A549 (cell line): ENCODE results near the gene KLC3. TPM values are rescaled to one million over a fixed set of nuclear protein-coding genes. Genes with fewer than 3 reads are reported as not detected.

Source experiments
- ATAC-seq, 2 experiments: fragments of 200-7000 bp in 1 of 2; fragments of >200 bp in 1 of 2; cut with Nextera tagmentation in 1 of 2; cut with Tn5 transposase in 1 of 2; 3 replicates each; pipeline versions ENCODE4 v1.8.0 to v1.9.1; 2018 to 2020; ENCODE audit warnings: mild to moderate bottlenecking in 1 of 2, moderate library complexity in 1 of 2
- CTCF ChIA-PET: fragments of 300-600 bp; sonication (Branson Sonifier 250); formaldehyde crosslinking; extraction: SDS; loops from one replicate; lab custom pipeline; 2021; ENCODE audit warnings: antibody characterized with exemption, inconsistent platforms; lab: Yijun Ruan, JAX
- POLR2A ChIA-PET: fragments of 350-600 bp; formaldehyde crosslinking; extraction: SDS; loops from one replicate; lab custom pipeline; 2021; ENCODE audit warnings: antibody characterized with exemption, inconsistent platforms; lab: Yijun Ruan, JAX
- DNase-seq, 2 experiments: peaks; one replicate each; pipeline versions ENCODE4 v3.0.0 to v3.0.0-alpha.2; 2011 to 2016; ENCODE audit warnings: low read depth in 1 of 2, low spot score in 1 of 2
- FAIRE-seq: peaks from 2 replicates; lab custom pipeline; 2011; peaks lifted over from hg19 to GRCh38; lab: Jason Lieb, UNC
- H3K27ac ChIP-seq, 2 experiments: fragments of >200 bp; sonication (Bioruptor Twin); formaldehyde crosslinking; 3 replicates each; pipeline ENCODE4 v1.5.1; 2016 to 2017
- H3K4me1 ChIP-seq: fragments of >200 bp; sonication (Bioruptor Twin); formaldehyde crosslinking; 3 replicates; pipeline ENCODE4 v1.6.1; 2016
- H3K4me2 ChIP-seq: fragments of >200 bp; sonication (Bioruptor Twin); formaldehyde crosslinking; 3 replicates; pipeline ENCODE4 v1.6.1; 2016
- H3K4me3 ChIP-seq: fragments of >200 bp; sonication (Bioruptor Twin); formaldehyde crosslinking; 3 replicates; pipeline ENCODE4 v1.5.1; 2016
- H3K9me3 ChIP-seq: fragments of >200 bp; sonication (Bioruptor Twin); formaldehyde crosslinking; 3 replicates; pipeline ENCODE4 v1.6.1; 2016
- BHLHE40 ChIP-seq: IDR thresholded peaks from 2 replicates; pipeline ENCODE4 v1.6.1; 2012; ENCODE audit warnings: low read depth, low read length, inconsistent platforms
- CBX2 ChIP-seq: fragments of 200-600 bp; sonication (generic); IDR thresholded peaks from 2 replicates; pipeline ENCODE4 v1.6.1; 2016; ENCODE audit warnings: low read depth, mild to moderate bottlenecking, borderline replicate concordance
- FOSB ChIP-seq: fragments of 250-450 bp; sonication (Bioruptor Pico); IDR thresholded peaks from 2 replicates; pipeline ENCODE4 v1.5.0; 2020; ENCODE audit warnings: mild to moderate bottlenecking, moderate library complexity
- FOSL2 ChIP-seq, 2 experiments: fragments of 450-650 bp in 1 of 2; fragments of >200 bp in 1 of 2; sonication (Bioruptor Twin) in 1 of 2; formaldehyde crosslinking; IDR thresholded peaks; 2 replicates each; pipeline versions ENCODE4 v1.5.0 to v1.6.1; 2016 to 2020; ENCODE audit warnings: mild to moderate bottlenecking in 1 of 2, moderate library complexity in 1 of 2
- GATA3 ChIP-seq: IDR thresholded peaks from 2 replicates; pipeline ENCODE4 v1.6.1; 2012; ENCODE audit warnings: borderline replicate concordance
- HEYL ChIP-seq: fragments of 250-450 bp; sonication (Bioruptor Pico); IDR thresholded peaks from 2 replicates; pipeline ENCODE4 v1.8.0; 2021; ENCODE audit warnings: mild to moderate bottlenecking, moderate library complexity
- HOXB13 ChIP-seq: fragments of 250-450 bp; sonication (Bioruptor Pico); IDR thresholded peaks from 2 replicates; pipeline ENCODE4 v1.5.0; 2020; ENCODE audit warnings: low read depth, mild to moderate bottlenecking, moderate library complexity
- JUN ChIP-seq, 2 experiments: fragments of >200 bp; sonication (Bioruptor Twin); formaldehyde crosslinking; IDR thresholded peaks; 2 replicates in 1 of 2; 3 replicates in 1 of 2; pipeline ENCODE4 v1.6.1; 2016 to 2017
- JUNB ChIP-seq: fragments of >200 bp; sonication (Bioruptor Twin); formaldehyde crosslinking; IDR thresholded peaks from 2 replicates; pipeline ENCODE4 v1.6.1; 2016
- MAZ ChIP-seq: fragments of 150-350 bp; IDR thresholded peaks from 2 replicates; pipeline ENCODE4 v1.6.1; 2014; ENCODE audit warnings: antibody characterized with exemption, low read depth, low read length, borderline replicate concordance
- NR3C1 ChIP-seq: fragments of >200 bp; sonication (Bioruptor Twin); formaldehyde crosslinking; IDR thresholded peaks from 3 replicates; pipeline ENCODE4 v1.6.1; 2017
- POLR2AphosphoS2 ChIP-seq: conservative IDR thresholded peaks from 2 replicates; pipeline ENCODE4 v1.6.1; 2012; ENCODE audit warnings: low read length, improper control_type of control experiment, inconsistent platforms
- RARB ChIP-seq: fragments of 250-450 bp; sonication (Bioruptor Pico); IDR thresholded peaks from 2 replicates; pipeline ENCODE4 v1.8.0; 2021; ENCODE audit warnings: mild to moderate bottlenecking, moderate library complexity
- SMC3 ChIP-seq: fragments of >200 bp; sonication (Bioruptor Twin); formaldehyde crosslinking; IDR thresholded peaks from 3 replicates; pipeline ENCODE4 v1.6.1; 2018; ENCODE audit warnings: inconsistent platforms
- SREBF2 ChIP-seq: fragments of 450-650 bp; IDR thresholded peaks from 2 replicates; pipeline ENCODE4 v1.6.1; 2014; ENCODE audit warnings: mild to moderate bottlenecking, moderate library complexity
- ZC3H11A ChIP-seq: fragments of 450-650 bp; IDR thresholded peaks from 2 replicates; pipeline ENCODE4 v1.6.1; 2014; ENCODE audit warnings: antibody characterized with exemption, mild to moderate bottlenecking
- WGBS: methylation state at CpG from one replicate; pipeline ENCODE4 v1.1.6; 2017; ENCODE audit errors: missing lambda C conversion rate; 5-methylcytosine and 5-hydroxymethylcytosine counted together
- polyA plus RNA-seq, 4 experiments: library from polyadenylated mRNA; depleted of rRNA in 3 of 4; stranded (reverse); fragments of >200 nt; fragmentation: RNase III in 1 of 4; extraction: RNeasy Plus Mini Kit Qiagen cat#74134 plus additional on column Dnase treatment in 1 of 4; gene quantifications; 2 replicates in 3 of 4; 3 replicates in 1 of 4; pipeline ENCODE4 v1.2.3, GENCODE V29; 2011 to 2017
- TF ChIP-seq, protein P1 (sequence below): fragments of 250-450 bp; sonication (Bioruptor Pico); IDR thresholded peaks from 2 replicates; pipeline ENCODE4 v1.5.0; 2021; ENCODE audit warnings: mild to moderate bottlenecking, moderate library complexity, borderline replicate concordance
- TF ChIP-seq, protein P2 (sequence below): IDR thresholded peaks from 2 replicates; pipeline ENCODE4 v1.6.1; 2012; ENCODE audit warnings: low read depth, borderline replicate concordance
- TF ChIP-seq, protein P3 (sequence below): fragments of 450-650 bp; IDR thresholded peaks from 2 replicates; pipeline ENCODE4 v1.6.1; 2014; ENCODE audit warnings: antibody characterized with exemption

KLC3 gene
- polyA plus RNA-seq, 2 of the 4 experiments (the other 2 are of a cell fraction), result 0.26 to 0.49 TPM

DNA sequence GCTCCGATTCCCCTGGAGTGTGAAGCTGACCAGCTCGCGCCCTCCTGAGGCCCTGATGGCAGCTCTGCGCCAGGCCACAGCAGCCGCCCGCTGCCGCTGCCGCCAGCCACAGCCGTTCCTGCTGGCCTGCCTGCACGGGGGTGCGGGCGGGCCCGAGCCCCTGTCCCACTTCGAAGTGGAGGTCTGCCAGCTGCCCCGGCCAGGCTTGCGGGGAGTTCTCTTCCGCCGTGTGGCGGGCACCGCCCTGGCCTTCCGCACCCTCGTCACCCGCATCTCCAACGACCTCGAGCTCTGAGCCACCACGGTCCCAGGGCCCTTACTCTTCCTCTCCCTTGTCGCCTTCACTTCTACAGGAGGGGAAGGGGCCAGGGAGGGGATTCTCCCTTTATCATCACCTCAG, 38.1 kb upstream of the KLC3 start:
- Histone ChIP-seq H3K4me2 (no peak overlapping the region), H3K27ac (no peak overlapping the region), H3K9me3 (no peaks in the 10 kb centered on the region), H3K4me1 (no peaks in the 10 kb centered on the region), H3K4me3 (no peak overlapping the region)
- no peak for DNase-seq
- ATAC-seq, result no peak
- WGBS, result 98% methylated on average over 13 of the region's 27 CpGs
- POLR2A ChIA-PET, result no interaction called here
- TF ChIP-seq, protein P1, sequence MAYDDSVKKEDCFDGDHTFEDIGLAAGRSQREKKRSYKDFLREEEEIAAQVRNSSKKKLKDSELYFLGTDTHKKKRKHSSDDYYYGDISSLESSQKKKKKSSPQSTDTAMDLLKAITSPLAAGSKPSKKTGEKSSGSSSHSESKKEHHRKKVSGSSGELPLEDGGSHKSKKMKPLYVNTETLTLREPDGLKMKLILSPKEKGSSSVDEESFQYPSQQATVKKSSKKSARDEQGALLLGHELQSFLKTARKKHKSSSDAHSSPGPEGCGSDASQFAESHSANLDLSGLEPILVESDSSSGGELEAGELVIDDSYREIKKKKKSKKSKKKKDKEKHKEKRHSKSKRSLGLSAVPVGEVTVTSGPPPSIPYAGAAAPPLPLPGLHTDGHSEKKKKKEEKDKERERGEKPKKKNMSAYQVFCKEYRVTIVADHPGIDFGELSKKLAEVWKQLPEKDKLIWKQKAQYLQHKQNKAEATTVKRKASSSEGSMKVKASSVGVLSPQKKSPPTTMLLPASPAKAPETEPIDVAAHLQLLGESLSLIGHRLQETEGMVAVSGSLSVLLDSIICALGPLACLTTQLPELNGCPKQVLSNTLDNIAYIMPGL (CRISPR knock-in tag), result no peak
- TF ChIP-seq SMC3 (no peak), BHLHE40 (no peak), POLR2AphosphoS2 (no peak), HEYL (CRISPR knock-in tag) (no peak), JUNB (no peak), RARB (no peak), FOSB (CRISPR knock-in tag) (no peak)
- TF ChIP-seq, protein P2, sequence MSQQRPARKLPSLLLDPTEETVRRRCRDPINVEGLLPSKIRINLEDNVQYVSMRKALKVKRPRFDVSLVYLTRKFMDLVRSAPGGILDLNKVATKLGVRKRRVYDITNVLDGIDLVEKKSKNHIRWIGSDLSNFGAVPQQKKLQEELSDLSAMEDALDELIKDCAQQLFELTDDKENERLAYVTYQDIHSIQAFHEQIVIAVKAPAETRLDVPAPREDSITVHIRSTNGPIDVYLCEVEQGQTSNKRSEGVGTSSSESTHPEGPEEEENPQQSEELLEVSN, result no peak
- CTCF ChIA-PET, result no interaction called here
- FAIRE-seq, result no peak

DNA sequence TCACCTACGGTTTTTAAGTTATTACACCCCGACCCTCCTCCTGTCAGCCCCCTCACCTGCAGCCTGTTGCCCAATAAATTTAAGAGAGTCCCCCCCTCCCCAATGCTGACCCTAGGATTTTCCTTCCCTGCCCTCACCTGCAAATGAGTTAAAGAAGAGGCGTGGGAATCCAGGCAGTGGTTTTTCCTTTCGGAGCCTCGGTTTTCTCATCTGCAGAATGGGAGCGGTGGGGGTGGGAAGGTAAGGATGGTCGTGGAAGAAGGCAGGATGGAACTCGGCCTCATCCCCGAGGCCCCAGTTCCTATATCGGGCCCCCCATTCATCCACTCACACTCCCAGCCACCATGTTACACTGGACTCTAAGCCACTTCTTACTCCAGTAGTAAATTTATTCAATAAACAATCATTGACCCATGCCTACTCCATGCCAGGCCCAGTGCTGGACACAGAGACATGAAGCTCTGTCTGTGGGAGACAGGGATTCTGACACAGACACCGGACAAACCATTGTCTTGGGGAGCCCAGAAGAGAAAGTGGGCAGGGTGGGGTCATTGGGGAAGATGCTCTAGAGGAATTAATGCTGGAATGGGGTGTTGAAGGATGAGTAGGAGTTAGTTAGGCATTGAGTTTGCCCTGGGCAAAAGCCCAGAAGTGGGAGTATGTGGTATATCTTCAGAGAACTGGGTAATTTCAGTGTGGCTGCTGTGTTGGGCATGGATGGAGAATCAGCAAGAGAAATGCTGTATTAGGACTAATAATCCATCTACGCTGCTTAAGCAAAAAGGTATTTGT, 37.1 kb upstream of the KLC3 start:
- POLR2A ChIA-PET, result no interaction called here
- H3K27ac ChIP-seq, result no peak overlapping the region
- no peak for TF ChIP-seq MAZ
- no peak for TF ChIP-seq JUN (IDR thresholded peaks at IDR 0.05)
- H3K4me3 ChIP-seq, result no peak overlapping the region
- CTCF ChIA-PET, result no interaction called here
- DNase-seq (no peak), ATAC-seq (no peak), FAIRE-seq (no peak)
- H3K4me2 ChIP-seq, result no peak overlapping the region
- no peaks in the 10 kb centered on the region for H3K4me1 ChIP-seq
- H3K9me3 ChIP-seq, result no peaks in the 10 kb centered on the region
- 90% methylated on average over 12 of the region's 12 CpGs for WGBS

DNA sequence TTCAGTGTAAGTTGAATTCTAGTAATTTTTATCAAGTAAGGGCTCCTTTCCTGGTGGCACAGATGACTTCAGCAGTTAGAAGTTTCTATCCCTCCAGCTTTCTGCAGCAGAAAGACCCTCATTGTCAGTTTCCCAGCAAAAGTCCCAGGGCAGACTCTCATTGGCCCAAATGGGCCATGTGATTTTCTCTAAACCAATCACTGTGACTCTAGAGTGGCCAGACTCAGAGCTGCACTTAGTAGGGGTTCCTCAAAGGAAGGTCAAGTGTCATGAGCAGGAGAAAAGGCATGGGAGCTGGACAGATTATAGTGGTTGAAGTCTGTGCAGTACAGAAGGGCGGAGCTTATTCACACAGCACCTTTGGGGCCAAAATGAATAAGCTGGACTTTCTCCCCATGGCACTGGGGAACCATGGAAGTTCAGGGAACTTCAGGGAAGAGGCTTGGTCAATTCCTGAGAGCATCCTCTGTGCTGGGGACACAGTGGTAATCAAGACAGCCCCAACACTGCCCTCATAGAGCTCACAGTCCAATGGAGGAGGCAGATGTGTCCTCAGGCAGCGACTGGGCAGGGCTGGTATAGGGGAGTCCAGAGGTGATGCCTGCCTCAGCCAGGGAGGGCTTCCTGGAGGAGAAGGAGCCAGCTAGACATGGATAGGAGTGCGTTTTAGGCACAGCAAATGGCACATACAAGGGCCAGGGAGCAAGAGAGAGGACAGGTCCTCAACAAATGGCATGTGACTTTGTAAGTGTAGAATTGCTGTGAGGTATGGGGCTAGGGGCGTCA, 36.2 kb upstream of the KLC3 start:
- no peak overlapping the region for H3K4me3 ChIP-seq
- peak; percentile 11 to 16; a peak in 1 of 6 replicates for ATAC-seq
- no peak for FAIRE-seq
- DNase-seq, result no peak
- no peak overlapping the region for H3K27ac ChIP-seq
- TF ChIP-seq POLR2AphosphoS2, result no peak
- TF ChIP-seq, protein P3, sequence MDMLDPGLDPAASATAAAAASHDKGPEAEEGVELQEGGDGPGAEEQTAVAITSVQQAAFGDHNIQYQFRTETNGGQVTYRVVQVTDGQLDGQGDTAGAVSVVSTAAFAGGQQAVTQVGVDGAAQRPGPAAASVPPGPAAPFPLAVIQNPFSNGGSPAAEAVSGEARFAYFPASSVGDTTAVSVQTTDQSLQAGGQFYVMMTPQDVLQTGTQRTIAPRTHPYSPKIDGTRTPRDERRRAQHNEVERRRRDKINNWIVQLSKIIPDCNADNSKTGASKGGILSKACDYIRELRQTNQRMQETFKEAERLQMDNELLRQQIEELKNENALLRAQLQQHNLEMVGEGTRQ, result 0 out of 2 replicates have a peak, but pooled peaks have one; percentile 5
- H3K4me2 ChIP-seq, result no peak overlapping the region
- H3K9me3 ChIP-seq, result no peaks in the 10 kb centered on the region
- POLR2A ChIA-PET, result interaction anchor here (0.5 kb wide), 1 partner anchor 15 kb away, joined by 3 read pairs; no protein-coding TSS in a partner anchor
- CTCF ChIA-PET, result no interaction called here
- no peaks in the 10 kb centered on the region for H3K4me1 ChIP-seq
- 47% methylated on average over 3 of the region's 4 CpGs for WGBS

DNA sequence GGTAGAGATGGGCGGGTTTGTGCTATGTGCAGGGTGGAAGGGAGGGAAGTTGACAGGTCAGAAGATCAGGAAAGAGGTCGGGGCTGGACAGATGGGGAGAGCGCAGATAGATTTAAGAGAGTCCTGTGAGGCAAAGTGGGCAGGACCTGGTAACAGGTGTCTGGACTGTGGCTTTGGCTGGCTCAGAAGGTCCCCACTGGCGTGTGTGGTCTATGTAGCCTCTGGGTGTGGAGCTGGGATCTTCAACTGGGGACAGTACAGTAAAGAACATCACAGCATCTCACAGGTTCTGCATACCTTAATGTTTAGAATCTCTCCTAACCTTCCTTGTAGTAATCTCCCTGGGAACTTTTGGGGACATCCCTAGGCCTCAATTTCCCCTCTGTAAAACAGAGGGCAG, 35.5 kb upstream of the KLC3 start:
- H3K9me3 ChIP-seq, result no peaks in the 10 kb centered on the region
- ATAC-seq (peak in 1 of 2 experiments; percentile 10; a peak in 1 of 6 replicates), FAIRE-seq (no peak), DNase-seq (no peak)
- no peak overlapping the region for H3K4me2 ChIP-seq
- H3K27ac ChIP-seq, result no peak overlapping the region
- TF ChIP-seq HOXB13 (CRISPR knock-in tag) (no peak), ZC3H11A (no peak), JUN (IDR thresholded peaks at IDR 0.05) (no peak), SREBF2 (no peak), GATA3 (no peak), CBX2 (no peak), FOSL2 (IDR thresholded peaks at IDR 0.05) (no peak), FOSL2 (CRISPR knock-in tag; IDR thresholded peaks at IDR 0.05) (no peak), NR3C1 (no peak), BHLHE40 (no peak)
- TF ChIP-seq, protein P3, result no peak
- TF ChIP-seq, protein P1 (CRISPR knock-in tag), result no peak
- H3K4me3 ChIP-seq, result no peak overlapping the region
- no peaks in the 10 kb centered on the region for H3K4me1 ChIP-seq
- ChIA-PET POLR2A (interaction anchor here (0.5 kb wide), 1 partner anchor 16 kb away, joined by 3 read pairs; no protein-coding TSS in a partner anchor), CTCF (no interaction called here)
- WGBS, result 66% methylated on average over 4 of the region's 4 CpGs
